GM12864 (cell line): ENCODE data around the gene CARD6.
"Not testable (repeated sequence)": the region's sequence is repeated elsewhere in the genome, so short reads cannot be mapped to it uniquely, and the experiment has no call there.

Experiments
- DNase-seq: peaks from one replicate; pipeline ENCODE4 v3.0.0-alpha.2; 2011; ENCODE audit warnings: low read depth
- H3K4me3 ChIP-seq: 2 replicates; pipeline ENCODE4 v1.5.1; 2011; ENCODE audit warnings: mild to moderate bottlenecking, low read depth, low read length, control low read depth
- TF ChIP-seq, protein P1 (sequence below): IDR thresholded peaks from 2 replicates; pipeline ENCODE4 v1.5.1; 2011; ENCODE audit warnings: low read depth, mild to moderate bottlenecking, moderate library complexity, low read length, control low read depth, inconsistent platforms; ENCODE audit errors: missing control alignments

CARD6 gene, protein sequence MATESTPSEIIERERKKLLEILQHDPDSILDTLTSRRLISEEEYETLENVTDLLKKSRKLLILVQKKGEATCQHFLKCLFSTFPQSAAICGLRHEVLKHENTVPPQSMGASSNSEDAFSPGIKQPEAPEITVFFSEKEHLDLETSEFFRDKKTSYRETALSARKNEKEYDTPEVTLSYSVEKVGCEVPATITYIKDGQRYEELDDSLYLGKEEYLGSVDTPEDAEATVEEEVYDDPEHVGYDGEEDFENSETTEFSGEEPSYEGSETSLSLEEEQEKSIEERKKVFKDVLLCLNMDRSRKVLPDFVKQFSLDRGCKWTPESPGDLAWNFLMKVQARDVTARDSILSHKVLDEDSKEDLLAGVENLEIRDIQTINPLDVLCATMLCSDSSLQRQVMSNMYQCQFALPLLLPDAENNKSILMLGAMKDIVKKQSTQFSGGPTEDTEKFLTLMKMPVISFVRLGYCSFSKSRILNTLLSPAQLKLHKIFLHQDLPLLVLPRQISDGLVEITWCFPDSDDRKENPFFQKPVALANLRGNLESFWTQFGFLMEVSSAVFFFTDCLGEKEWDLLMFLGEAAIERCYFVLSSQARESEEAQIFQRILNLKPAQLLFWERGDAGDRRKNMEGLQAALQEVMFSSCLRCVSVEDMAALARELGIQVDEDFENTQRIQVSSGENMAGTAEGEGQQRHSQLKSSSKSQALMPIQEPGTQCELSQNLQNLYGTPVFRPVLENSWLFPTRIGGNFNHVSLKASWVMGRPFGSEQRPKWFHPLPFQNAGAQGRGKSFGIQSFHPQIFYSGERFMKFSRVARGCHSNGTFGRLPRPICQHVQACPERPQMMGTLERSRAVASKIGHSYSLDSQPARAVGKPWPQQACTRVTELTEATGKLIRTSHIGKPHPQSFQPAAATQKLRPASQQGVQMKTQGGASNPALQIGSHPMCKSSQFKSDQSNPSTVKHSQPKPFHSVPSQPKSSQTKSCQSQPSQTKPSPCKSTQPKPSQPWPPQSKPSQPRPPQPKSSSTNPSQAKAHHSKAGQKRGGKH

DNA sequence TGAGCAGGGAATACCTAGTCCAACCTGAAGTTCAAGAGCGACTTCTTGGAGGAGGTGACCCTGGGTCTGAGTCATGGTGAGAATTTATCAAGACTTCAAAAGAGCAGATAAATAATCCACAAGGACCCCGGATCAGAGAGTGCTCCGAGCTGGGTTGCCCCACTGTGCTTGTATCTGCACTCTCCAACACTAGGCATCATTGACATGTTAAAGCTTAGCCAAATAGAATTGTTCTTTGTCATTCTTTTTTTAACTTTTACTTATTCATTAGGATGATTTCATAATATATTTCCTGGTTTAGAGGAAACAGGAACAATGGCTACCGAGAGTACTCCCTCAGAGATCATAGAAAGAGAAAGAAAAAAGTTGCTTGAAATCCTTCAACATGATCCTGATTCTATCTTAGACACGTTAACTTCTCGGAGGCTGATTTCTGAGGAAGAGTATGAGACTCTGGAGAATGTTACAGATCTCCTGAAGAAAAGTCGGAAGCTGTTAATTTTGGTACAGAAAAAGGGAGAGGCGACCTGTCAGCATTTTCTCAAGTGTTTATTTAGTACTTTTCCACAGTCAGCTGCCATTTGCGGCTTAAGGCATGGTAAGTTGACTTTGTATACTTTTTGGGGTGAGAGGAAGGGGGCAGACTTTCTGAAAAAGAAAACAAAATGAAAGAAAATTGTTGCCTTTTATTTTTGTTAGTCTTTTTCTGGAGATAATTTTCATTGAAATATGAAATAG is at the start of gene CARD6:
Gene CARD6 (plus strand): TSS at position 300 of the 738 bp plus-strand sequence. CDS start 16 bp downstream, at position 316.
- TF ChIP-seq, protein P1, sequence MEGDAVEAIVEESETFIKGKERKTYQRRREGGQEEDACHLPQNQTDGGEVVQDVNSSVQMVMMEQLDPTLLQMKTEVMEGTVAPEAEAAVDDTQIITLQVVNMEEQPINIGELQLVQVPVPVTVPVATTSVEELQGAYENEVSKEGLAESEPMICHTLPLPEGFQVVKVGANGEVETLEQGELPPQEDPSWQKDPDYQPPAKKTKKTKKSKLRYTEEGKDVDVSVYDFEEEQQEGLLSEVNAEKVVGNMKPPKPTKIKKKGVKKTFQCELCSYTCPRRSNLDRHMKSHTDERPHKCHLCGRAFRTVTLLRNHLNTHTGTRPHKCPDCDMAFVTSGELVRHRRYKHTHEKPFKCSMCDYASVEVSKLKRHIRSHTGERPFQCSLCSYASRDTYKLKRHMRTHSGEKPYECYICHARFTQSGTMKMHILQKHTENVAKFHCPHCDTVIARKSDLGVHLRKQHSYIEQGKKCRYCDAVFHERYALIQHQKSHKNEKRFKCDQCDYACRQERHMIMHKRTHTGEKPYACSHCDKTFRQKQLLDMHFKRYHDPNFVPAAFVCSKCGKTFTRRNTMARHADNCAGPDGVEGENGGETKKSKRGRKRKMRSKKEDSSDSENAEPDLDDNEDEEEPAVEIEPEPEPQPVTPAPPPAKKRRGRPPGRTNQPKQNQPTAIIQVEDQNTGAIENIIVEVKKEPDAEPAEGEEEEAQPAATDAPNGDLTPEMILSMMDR, result no peak
- H3K4me3 ChIP-seq, result peak within 1 kb of the TSS; percentile 41
- no peak for DNase-seq

DNA sequence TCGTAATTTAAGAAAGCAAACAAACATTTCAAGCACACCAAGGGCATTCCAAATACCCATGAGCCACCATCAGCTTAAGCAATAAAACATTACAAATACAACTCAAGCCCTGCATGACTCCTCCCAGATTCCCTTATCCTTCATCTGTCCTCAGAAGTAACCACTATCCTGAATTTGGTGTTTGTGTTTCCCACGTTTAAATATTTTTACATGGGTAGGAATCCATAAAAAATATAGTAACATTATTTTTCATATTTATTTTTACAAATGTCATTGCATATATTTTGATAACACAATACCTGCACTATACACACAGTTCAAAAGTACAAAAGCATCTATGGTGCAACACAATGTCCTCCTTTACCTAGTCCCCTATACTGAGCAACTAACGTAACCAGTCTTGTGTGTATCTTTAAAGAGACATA is 49.4 kb upstream of the CARD6 start:
- H3K4me3 ChIP-seq, result no peak overlapping the region
- TF ChIP-seq, protein P1, result no peak
- DNase-seq, result no peak

DNA sequence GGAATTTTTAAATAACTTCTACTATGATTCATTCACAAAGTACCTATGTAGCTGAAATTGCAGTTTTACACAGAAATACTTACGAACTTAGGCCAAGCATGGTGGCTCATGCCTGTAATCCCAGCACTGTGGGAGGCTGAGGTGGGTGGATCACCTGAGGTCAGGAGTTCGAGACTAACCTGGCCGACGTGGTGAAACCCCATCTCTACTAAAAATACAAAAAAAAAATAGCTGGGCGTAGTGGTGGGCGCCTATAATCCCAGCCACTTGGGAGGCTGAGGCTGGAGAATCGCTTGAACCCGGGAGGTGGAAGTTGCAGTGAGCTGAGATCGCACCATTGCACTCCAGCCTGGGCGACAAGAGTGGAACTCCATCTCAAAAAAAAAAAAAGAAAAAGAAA is 48.5 kb upstream of the CARD6 start:
- not testable (repeated sequence) for DNase-seq, H3K4me3 ChIP-seq

GRCh38 chr5:40794340-40794739 is 46.8 kb upstream of the CARD6 start:
- not testable (repeated sequence) for H3K4me3 ChIP-seq, DNase-seq

DNA sequence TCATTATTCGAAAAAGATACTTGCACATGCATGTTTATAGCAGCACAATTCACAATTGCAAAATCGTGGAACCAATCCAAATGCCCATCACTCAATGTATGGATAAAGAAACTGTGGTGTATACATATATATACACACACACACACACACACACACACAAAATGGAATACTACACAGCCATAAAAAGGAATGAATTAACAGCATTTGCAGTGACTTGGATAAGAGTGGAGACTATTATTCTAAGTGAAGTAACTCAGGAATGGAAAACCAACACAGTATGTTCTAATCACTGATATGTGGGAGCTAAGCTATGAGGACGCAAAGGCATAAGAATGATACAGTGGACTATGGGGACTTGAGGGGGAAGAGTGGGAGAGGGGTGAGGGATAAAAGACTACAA is 46.3 kb upstream of the CARD6 start:
- DNase-seq, H3K4me3 ChIP-seq: not testable (repeated sequence)

- TF ChIP-seq, protein P1, result no peak
- peak overlapping the region; percentile 71; the same call in 1 of the 2 replicates for H3K4me3 ChIP-seq
- DNase-seq, result no peak
Observed at GRCh38 chr5:40796487-40796889, 44.7 kb upstream of the CARD6 start.

- H3K4me3 ChIP-seq, result peak overlapping the region; percentile 71
- TF ChIP-seq, protein P1, result no peak
- DNase-seq, result peak; percentile 35
Observed at GRCh38 chr5:40797273-40798011, 43.7 kb upstream of the CARD6 start.
